Choroid plexus epithelial cell (primary cell): ENCODE measurements around the gene TFAP2B.

ENCODE experiments used
- DNase-seq: peaks from one replicate; pipeline ENCODE4 v3.0.0-alpha.2; 2010; ENCODE audit warnings: low read depth
- H3K4me3 ChIP-seq: 2 replicates; pipeline ENCODE4 v1.5.1; 2011; ENCODE audit warnings: low read depth, mild to moderate bottlenecking, control low read depth, low read length, moderate library complexity
- CTCF ChIP-seq: conservative IDR thresholded peaks from 2 replicates; pipeline ENCODE4 v1.5.1; 2011; ENCODE audit warnings: low read depth, mild to moderate bottlenecking, control low read depth, inconsistent platforms, low read length, moderate library complexity

Gene TFAP2B

DNA sequence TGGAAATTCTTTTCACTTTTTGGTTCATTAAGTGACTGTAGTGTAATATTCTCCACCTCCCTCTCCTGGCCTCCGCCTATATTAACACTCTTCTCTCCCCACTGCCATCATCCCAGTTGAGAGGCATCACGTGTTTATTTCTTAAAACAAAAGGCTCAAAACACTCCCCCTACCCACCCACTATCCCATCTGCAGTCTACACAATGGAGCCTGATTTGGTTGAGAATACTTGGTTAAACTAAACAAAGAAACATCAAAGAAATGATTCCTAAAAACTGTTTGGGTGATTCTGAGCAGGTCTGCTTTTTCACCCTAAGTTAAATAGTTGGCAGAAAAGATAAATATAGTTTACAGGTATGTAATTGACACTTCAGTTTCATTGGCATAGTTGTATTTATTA lies 5.9 kb downstream of the TFAP2B start:
- DNase-seq: no peak
- no peak overlapping the region for H3K4me3 ChIP-seq
- no peak for TF ChIP-seq CTCF

DNA sequence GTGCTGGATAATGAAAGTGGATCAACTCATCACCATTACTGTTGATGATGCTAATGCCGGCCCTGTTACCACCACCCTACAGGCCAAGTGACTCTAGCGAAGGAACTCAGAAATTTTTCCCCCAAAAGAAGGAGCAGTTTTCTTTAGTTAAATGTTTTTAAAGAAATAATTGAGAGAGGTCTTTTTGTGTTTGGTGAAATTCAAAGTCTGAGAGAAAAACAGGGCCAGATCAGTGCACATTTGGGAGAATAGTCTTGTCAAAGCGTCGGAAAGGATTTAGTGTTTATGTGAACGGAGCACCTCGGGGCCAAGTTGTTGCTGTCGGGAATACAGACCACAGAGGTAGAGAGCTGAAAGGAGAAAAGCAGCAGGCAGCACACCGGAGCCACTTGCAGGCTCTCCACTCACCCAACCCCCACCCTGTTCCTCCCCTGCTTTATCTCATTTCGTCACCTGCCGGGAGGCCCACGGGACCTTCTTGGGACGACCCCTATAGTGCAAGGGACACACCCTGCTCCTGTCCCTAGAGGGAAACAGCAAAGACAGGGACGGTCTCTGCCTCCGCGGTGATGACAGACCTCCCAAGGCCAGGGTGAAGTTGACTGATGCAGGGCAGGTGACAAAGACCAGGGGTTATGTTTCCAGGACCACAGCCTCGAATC lies 6.8 kb downstream of the TFAP2B start:
- no peak overlapping the region for H3K4me3 ChIP-seq
- TF ChIP-seq CTCF: no peak
- DNase-seq: no peak

DNA sequence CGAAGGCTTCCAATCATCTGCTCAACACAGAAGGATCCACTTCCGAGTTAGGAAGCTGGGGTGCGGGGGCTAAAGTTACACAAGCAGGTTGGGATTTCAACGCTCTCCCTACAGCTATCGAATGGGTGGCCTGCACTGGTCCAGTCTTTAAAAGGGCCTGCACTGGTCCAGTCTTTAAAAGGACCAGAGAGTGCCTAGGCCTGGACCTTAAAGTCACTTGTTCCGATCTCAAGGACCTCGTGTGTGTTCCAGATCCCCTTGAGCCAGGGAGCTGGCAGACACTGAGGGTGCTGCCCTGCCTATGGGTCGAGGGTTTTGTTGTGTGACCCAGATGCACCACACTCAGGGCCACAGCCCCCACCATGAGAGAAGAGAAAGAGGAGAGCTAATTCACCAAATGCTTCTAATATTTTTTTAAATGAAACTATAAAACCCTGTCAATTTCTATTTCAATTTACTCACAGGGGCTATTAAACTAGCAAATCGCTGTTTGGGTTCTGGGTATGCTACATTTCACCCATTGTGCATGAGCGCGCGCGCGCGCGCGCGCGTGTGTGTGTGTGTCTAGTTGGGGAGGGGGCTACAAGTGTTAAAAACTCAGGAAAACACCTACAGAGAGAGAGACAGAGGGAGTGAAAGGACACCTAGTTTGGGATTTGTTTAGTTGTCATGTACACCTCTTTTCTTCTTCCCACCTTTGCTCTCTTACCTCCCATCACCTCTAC lies 7.5 kb downstream of the TFAP2B start:
- no peak for DNase-seq
- no peak for TF ChIP-seq CTCF

GRCh38 chr6:50826803-50827202 lies 8.1 kb downstream of the TFAP2B start:
- no peak for TF ChIP-seq CTCF
- H3K4me3 ChIP-seq: no peak overlapping the region
- no peak for DNase-seq

More for the DNA sequence above, 7.5 kb downstream of the TFAP2B start:
- H3K4me3 ChIP-seq: no peak overlapping the region

DNA sequence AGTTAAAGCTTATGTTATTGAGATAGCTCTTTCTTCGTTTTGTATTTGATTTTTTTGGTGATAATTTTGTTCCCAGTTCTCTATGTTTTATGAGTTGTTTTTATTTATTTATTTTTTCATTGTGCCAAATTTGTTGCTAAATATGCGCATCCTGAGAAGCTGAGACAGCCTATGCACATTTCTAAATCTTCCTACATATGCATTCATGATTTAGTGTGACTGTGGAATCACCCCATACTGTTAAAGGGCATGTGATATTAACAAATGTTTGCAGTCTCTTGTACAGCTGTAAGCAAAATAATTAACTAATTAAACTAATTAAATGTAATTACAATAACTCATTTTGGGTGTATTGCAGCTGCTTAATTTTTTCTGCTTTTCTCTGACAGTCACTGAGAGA lies 10.4 kb downstream of the TFAP2B start:
- no peak for DNase-seq
- no peak overlapping the region for H3K4me3 ChIP-seq
- no peak for TF ChIP-seq CTCF

- no peak overlapping the region for H3K4me3 ChIP-seq
- no peak for TF ChIP-seq CTCF
- DNase-seq: no peak
Measured at GRCh38 chr6:50829898-50830444, 11.3 kb downstream of the TFAP2B start.
